Thoracic aorta (tissue), 2 donors: ENCODE measurements around the gene CNFN. TPM values are rescaled to one million over a fixed set of nuclear protein-coding genes. Genes with fewer than 3 reads are reported as not detected.
A peak's percentile ranks its signal among the peaks of the same experiment; 100 is the strongest.

Source experiments
- ATAC-seq: fragments of 150-250 bp; one replicate; pipeline ENCODE4 v1.8.0; 2017; ENCODE audit warnings: low read depth; ENCODE audit not compliant: insufficient number of reproducible peaks, low FRiP score
- DNase-seq: peaks from one replicate; pipeline ENCODE4 v3.0.0-alpha.2; 2020; ENCODE audit warnings: low spot score
- H3K27ac ChIP-seq, 2 donors: fragments of 200-600 bp; sonication (generic); 1 replicate in 1 of 2; 2 replicates in 1 of 2; pipeline ENCODE4 v1.5.1; 2016; ENCODE audit warnings: mild to moderate bottlenecking in 2 of 2, moderate library complexity in 2 of 2
- H3K27me3 ChIP-seq: fragments of 200-600 bp; sonication (generic); replicated peaks from 2 replicates; pipeline ENCODE4 v1.6.0; 2016; ENCODE audit warnings: mild to moderate bottlenecking; ENCODE audit not compliant: insufficient read depth
- H3K36me3 ChIP-seq: fragments of 200-600 bp; sonication (generic); one replicate; pipeline ENCODE4 v1.5.1; 2016
- H3K4me1 ChIP-seq, 2 donors: fragments of 200-600 bp; sonication (generic); 1 replicate in 1 of 2; 2 replicates in 1 of 2; pipeline versions ENCODE4 v1.5.1 to v1.6.0; 2016; ENCODE audit warnings: low read depth in 2 of 2, mild to moderate bottlenecking in 1 of 2; ENCODE audit not compliant: control insufficient read depth in 1 of 2
- H3K4me3 ChIP-seq: fragments of 200-600 bp; sonication (generic); 2 replicates; pipeline ENCODE4 v1.5.1; 2016; ENCODE audit warnings: mild to moderate bottlenecking
- H3K9me3 ChIP-seq: fragments of 200-600 bp; sonication (generic); 2 replicates; pipeline ENCODE4 v1.5.1; 2016
- CTCF ChIP-seq: fragments of 200-600 bp; sonication (generic); IDR thresholded peaks from one replicate; pipeline ENCODE4 v1.5.1; 2019; ENCODE audit warnings: antibody characterized with exemption
- total RNA-seq, 2 donors: library from RNA; depleted of rRNA; stranded (reverse); fragments of >200 nt; gene quantifications; one replicate each; pipeline versions ENCODE4 v1.1.0 to v1.2.3, GENCODE V29; 2016

Gene CNFN
- total RNA-seq, 2 donors from 2014 or later, result not detected

DNA sequence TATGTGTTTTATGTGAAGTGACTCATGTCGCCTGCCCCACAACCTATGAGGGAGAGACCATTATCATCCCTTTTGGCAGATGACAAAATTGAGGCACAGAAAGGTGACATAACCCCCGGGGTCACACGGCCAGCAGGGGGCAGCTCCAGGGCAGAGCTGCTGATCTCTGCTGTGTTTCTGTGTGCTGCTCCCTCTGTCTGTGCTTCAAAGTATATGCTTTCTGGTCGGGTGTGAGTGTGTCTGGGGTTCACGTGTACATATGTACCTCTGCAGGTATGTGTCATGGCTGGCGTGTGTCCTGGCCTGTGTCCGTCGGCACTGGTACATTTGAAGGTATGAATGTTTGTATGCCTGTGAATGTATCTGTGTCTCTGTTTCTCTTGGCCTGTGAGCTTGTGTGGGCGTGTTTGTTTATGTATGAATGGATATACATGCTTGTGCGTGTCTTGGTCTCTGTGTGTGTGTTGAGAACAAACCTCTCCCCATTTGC lies 30.0 kb upstream of the CNFN start:
- H3K27ac ChIP-seq, result no peak overlapping the region
- no peak overlapping the region for H3K4me3 ChIP-seq
- H3K27me3 ChIP-seq, result no peaks in the 10 kb centered on the region
- H3K36me3 ChIP-seq, result no peaks in the 10 kb centered on the region
- peaks cover 9 to 17% of the 10 kb centered on the region in 2 donors for H3K4me1 ChIP-seq
- ATAC-seq (no peak), DNase-seq (no peak)
- no peaks in the 10 kb centered on the region for H3K9me3 ChIP-seq
- peak; percentile 28 for TF ChIP-seq CTCF

DNA sequence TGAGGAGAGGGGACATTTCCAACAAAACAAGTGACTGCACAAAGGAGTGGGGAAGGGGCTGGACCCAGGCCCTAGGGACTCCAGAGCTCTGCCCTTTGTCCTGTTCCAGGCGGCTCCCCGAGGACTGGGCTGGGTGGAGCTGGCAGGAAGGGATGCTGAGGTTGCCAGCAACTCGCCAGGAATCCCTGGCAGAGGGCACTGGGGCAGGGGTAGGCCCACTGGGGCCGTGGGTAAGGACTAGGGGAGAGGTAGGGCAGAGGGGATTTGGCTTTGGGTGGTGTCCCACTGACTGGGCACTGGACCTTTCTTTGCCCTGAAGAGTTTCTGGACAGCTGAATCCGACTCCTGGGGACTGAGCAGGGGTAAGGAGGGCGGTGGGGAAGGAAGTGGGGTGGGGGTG lies 29.2 kb upstream of the CNFN start:
- Histone ChIP-seq H3K4me1 (peaks cover 8 to 16% of the 10 kb centered on the region in 2 donors), H3K4me3 (no peak overlapping the region), H3K9me3 (no peaks in the 10 kb centered on the region), H3K27me3 (no peaks in the 10 kb centered on the region), H3K36me3 (no peaks in the 10 kb centered on the region), H3K27ac (no peak overlapping the region)
- no peak for DNase-seq
- no peak for TF ChIP-seq CTCF
- ATAC-seq, result no peak

DNA sequence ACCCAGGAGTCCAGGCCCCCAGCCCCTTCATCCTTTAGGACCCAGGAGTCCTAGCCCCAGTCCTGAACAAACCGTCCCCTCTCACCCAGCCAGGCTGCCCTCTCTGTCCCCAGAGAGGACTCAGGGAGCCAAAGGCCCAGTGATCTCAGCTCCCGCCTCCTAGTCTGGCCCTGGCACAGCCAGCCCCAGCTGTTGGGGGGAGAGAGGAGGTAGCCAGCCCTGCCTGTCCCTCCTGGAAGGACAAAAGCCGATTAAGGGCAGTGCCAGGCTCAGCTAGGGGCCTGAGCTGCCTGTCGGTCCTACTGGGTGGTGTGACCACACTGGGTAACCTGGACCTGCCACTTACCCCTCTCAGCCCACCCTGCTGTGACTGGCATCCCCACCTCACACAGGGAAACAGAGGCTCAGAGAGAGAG lies 22.6 kb upstream of the CNFN start:
- no peak for TF ChIP-seq CTCF
- H3K9me3 ChIP-seq, result no peaks in the 10 kb centered on the region
- ATAC-seq (no peak), DNase-seq (no peak)
- no peaks in the 10 kb centered on the region for H3K27me3 ChIP-seq
- no peaks in the 10 kb centered on the region for H3K4me1 ChIP-seq
- H3K4me3 ChIP-seq, result no peak overlapping the region
- no peaks in the 10 kb centered on the region for H3K36me3 ChIP-seq
- H3K27ac ChIP-seq, result no peak overlapping the region

DNA sequence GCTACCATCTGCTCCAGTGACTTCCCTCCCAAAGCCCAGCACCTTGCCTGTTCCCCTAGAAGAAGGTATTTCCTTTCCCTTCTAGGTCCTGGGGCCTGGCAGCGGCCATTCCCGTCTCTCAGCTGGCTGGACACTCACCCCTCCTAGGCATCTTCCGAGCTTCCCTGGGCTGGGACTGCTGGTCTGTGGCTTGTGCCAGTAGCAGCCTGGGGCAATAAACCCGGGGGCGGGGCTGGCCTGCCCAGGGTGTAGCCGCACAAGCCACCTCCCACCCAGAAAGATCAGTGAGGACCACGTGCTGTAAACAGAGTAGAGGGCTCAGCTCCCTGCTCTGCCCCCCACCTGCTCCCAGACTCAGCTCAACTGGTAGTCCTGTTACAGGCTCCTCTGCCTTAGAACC lies 22.1 kb upstream of the CNFN start:
- no peak for TF ChIP-seq CTCF
- H3K4me1 ChIP-seq, result no peaks in the 10 kb centered on the region
- no peak overlapping the region for H3K4me3 ChIP-seq
- H3K27ac ChIP-seq, result no peak overlapping the region
- H3K9me3 ChIP-seq, result no peaks in the 10 kb centered on the region
- no peaks in the 10 kb centered on the region for H3K36me3 ChIP-seq
- H3K27me3 ChIP-seq, result no peaks in the 10 kb centered on the region
- no peak for ATAC-seq
- DNase-seq, result no peak

GRCh38 chr19:42411581-42412178 lies 21.6 kb upstream of the CNFN start:
- Histone ChIP-seq H3K9me3 (no peaks in the 10 kb centered on the region), H3K4me1 (no peaks in the 10 kb centered on the region), H3K36me3 (no peaks in the 10 kb centered on the region), H3K27me3 (no peaks in the 10 kb centered on the region), H3K27ac (no peak overlapping the region), H3K4me3 (no peak overlapping the region)
- TF ChIP-seq CTCF, result no peak
- DNase-seq (no peak), ATAC-seq (no peak)
